HG03066 (cell line): ENCODE data around the gene ARL14EPL.

ENCODE experiments used
- ATAC-seq: cut with Tn5 transposase; IDR thresholded peaks from one replicate; pipeline ENCODE4 v1.9.1; 2021; ENCODE audit warnings: low read depth; ENCODE audit not compliant: unreplicated experiment

The ARL14EPL gene

DNA sequence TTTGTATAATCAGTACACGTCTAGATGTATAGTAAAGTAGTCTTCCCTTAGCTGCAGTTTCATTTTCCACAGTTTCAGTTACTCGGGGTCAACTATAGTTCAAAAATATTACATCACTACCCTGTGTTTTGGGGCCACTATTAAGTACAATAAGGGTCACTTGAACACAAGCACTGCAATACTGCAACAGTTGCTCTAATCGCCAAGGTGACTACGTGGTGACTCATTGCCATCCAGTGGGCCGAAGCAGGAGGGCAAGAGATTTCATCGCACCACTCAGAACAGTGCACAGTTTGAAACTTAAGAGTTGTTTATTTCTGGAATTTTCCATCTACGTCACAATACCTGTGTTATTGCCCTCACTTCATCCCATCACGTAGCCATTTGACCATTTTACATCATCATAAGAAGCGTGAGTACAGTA, at the start of gene ARL14EPL:
Gene ARL14EPL (plus strand): TSS at position 379 of the 424 bp plus-strand sequence. CDS start 18,994 bp downstream, outside the sequence.
- peak; percentile 64 for ATAC-seq

DNA sequence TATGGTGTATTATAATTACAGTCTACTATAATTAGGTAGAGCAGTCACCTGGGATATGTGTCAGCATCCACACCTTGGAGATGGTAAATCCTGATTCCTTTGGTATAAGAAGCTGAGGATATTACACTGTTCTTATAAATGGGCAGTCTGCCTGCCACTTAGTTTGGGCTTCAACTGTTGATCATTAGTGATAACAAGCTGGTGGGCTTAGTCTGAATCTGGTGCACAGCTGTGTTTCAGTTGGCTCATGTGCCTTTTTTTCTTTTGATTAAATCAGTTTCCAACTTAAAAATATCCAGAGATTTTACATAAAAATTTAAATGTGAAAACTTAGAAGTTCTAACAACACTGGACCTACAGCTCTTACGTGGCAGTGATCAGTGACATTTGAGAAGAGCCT, 48.8 kb upstream of the ARL14EPL start:
- ATAC-seq, result no peak

DNA sequence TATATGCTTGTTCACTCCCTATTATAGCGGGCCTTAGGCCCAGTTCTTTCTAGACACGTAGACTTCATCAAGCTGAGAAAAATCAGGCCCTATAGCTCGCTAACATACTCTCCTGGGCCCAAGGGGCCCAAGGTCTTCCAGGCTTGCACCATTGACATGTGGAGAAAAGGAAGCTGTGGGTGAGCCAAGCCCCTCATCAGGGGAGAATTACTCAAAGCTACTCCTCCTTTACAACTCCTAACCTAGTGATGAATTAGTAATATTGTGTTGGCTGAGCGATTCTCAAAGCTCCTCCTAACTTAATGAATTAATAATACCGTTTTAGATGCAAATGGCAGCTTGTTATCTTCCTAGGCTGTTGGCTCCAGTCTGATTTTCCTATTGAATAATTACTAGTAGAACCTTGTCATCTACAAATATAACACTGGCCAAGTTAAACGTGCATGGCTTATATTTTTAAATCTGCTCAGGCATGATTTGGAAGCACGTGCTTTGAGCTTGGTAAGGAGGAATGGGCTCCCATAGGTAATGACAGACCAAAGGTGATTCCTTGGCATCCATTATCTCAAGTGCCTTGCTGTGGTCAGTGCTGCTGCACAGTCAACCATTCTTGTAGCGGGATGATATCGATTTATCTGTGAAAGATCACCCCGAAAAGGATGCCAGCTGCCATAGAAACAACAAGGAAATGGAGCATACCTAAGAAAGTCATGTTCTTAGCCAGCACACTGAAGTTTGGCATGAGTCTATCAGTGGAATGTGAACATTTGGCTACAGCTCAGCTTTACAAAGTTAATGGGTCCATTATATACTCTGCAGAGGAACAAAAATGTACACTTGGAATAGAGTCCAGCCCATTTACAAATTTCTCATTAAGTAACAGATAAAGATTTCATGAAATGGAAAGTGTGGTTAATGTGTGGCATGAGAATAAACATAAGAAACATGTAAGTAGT, 46.2 kb upstream of the ARL14EPL start:
- no peak for ATAC-seq

- ATAC-seq, result no peak
Observed at GRCh38 chr5:115988002-115988401, 44.3 kb upstream of the ARL14EPL start.

DNA sequence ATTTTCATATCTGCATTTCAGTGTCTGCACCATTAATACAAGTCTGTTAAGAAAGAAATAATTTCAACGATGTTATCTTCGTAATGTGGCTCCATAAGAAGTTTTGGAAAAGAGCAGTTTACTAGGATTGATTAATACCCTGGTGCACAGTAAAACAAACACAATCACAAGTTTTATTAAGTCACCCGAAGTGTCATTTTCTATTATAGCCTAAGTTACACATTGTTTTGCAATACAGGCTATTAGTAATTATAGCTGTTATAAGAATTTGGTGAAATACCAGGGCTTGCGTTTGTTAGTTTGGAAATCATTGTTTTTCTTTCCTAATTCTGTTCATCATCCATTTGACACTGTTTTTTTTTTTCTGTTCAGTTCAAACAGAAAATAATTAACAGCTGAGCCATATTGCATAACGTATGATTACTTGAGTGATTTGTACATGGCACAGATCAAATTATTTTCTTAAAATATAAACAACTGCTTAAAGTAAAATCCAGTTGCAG, 39.4 kb upstream of the ARL14EPL start:
- ATAC-seq, result no peak

- no peak for ATAC-seq
Observed at GRCh38 chr5:115995351-115995750, 36.9 kb upstream of the ARL14EPL start.

GRCh38 chr5:116002116-116002906, 30.0 kb upstream of the ARL14EPL start:
- no peak for ATAC-seq

DNA sequence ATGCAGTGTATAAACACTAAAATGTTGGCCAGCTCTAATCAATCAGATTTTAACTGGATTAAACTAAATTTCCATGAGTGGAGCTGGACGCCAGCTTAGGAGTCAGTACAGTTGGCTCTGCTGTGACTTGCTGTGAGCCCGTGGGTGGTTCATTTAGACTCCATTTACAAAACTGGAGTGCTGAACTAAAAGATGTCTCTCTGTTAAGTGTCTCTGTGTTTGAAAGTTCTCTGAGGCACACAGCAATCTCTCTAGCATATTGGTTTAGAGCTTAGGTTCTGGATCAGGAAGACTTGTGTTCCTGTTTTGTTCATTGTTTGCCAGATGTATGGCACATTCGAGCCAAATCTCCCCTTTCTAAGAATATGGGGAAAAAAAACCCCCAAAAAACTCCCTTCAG, 28.0 kb upstream of the ARL14EPL start:
- no peak for ATAC-seq

DNA sequence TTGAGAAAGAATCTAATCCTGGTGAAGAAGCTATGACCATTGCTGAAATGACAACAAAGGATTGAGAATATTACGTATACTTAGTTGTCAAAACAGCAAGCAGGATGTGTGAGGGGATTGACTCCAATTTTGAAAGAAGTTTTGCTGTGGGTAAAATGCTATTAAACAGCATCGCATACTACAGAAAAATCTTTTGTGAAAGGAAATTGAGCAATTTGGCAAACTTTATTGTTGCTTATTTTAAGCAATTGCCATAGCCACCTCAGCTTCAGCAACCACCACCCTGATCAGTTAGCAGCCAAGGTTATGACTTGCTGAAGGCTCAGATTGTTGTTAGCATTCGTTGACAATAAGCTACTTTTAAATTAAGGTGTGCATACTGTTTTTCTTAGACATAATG, 22.5 kb upstream of the ARL14EPL start:
- no peak for ATAC-seq

- ATAC-seq, result no peak
Observed at GRCh38 chr5:116011046-116011445, 21.2 kb upstream of the ARL14EPL start.

- no peak for ATAC-seq
Observed at GRCh38 chr5:116013207-116013785, 19.0 kb upstream of the ARL14EPL start.

DNA sequence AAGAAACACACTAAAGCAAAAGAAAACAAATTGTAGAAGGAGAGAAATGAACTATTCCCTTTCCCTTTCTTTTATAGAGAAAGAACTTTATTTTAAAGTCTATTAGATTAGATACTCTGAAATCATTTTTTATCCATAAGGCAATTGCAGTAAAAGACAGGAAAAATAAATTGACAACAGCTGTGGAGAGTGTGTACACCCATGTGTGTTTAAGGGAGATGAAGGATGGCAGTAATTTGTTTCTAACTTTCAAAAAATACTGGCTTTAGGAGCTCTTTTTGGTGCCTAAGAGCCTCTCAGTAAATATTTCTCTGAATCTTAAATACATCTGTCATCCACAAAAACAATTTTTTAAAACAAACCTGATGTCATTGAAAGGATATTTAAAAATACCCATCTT, 18.3 kb upstream of the ARL14EPL start:
- ATAC-seq, result no peak

DNA sequence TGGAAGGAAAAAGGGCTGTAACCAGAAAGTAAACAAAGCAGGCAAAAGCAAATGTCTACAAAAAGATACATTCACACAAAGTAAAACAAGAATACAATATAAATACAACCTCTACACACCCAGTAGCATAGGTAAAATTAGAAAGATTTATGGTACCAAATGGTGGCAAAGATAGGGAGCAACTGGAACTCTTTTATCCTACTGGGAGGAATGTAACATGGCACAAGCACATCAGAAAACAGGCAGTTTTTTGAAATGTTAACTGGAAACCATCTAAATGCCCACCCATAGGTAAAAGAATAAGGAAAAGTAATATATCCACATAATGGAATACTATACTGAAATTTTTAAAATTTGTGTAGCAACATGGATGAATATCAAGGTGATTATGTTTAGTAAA, 8.7 kb upstream of the ARL14EPL start:
- ATAC-seq, result no peak

- no peak for ATAC-seq
Observed at GRCh38 chr5:116025866-116026265, 6.4 kb upstream of the ARL14EPL start.

DNA sequence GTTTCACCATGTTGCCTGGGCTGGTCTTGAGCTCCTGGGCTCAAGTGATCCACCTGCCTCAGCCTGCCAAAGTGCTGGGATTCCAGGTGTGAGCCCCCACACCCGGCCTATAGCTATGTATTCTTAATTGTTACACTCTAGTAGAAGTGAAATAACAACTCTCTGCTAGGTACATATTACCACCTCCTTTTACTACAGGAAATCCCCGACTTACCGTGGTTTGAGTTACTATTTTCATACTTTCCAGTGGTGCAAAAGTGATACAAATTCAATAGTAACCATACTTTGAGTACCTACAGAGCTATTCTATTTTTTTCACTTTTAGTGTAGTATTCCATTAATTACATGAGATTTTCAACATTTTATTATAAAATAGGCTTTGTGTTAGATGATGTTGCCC, 719 bp downstream of the ARL14EPL start:
- ATAC-seq, result no peak

DNA sequence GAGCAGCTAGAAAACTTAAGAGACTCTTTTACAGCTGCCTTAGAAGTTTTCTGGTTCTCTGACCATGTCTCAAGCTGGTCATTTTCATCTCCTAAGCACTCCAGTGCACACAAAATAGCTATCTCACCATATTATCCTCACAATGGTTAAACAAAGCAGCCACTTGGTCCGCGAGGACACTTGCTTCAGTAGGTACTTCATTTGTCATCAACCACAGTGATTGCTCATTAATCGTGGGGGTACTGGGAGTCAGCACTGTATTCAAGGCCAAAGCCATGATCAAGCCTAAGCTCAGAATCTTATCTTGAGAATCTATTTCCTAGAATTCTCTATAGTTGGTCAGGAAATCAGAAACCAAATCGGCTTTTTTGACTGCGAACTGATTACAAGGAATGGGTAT, 2.9 kb downstream of the ARL14EPL start:
- no peak for ATAC-seq

- no peak for ATAC-seq
Observed at GRCh38 chr5:116037236-116037822, 5.1 kb downstream of the ARL14EPL start.

DNA sequence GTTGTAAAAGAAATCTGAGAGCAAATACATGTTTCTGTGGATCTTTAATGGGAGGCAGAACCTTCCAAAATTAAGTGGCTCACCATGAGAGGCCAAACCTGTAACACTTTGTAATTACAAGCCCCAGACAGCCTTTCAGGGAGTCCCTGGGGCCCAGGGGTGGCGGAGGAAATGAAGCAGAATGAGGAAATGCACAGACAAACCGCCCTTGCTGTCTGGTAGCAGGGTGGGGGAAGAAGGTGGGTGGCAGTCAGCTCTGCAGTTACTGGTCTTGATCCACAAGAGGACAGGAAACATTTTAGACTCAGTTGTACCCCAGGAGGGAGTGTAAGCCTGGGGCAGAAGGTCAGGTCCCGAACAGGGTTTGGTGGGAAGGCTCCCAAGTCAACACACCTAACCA, 6.5 kb downstream of the ARL14EPL start:
- peak; percentile 71 for ATAC-seq

- peak; percentile 51 for ATAC-seq
Observed at GRCh38 chr5:116042375-116042774, 10.1 kb downstream of the ARL14EPL start.

DNA sequence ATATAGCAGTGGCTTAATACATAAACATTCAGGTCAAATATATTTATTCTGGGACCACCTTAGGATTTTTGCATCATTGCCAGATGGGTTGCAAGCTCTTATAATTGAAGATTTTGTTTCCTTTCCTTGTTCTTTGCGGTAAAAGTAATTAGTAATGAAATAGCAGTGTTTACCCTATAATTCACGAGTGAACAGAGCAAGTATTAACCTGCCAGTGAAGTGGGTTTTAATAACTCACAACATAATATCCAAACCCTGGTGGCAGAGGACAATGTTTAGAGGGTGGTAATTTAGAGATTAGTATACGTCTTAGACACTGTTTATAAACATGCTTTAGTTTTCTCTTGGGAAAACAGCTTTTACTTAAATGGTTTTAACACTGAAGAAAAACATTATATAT, 11.8 kb downstream of the ARL14EPL start:
- ATAC-seq, result no peak

GRCh38 chr5:116045821-116046220, 13.5 kb downstream of the ARL14EPL start:
- ATAC-seq, result no peak
